Activated T-cell treated with anti-CD3 and anti-CD28 coated beads, Interleukin-2, amount 50 U/mL, for 24 hours (primary cell): ENCODE measurements around the gene ATP5PO.

Source experiments
- DNase-seq: peaks from one replicate; pipeline ENCODE4 v3.0.0-alpha.2; 2020
- H3K27ac Mint-ChIP-seq: 2 replicates; pipeline ENCODE4 v1.8.0; 2020; ENCODE audit warnings: mild to moderate bottlenecking, mixed read lengths
- H3K27me3 Mint-ChIP-seq: 2 replicates; pipeline ENCODE4 v1.8.0; 2020; ENCODE audit warnings: mixed read lengths
- H3K36me3 Mint-ChIP-seq: 2 replicates; pipeline ENCODE4 v1.8.0; 2020; ENCODE audit warnings: low read depth, mixed read lengths
- H3K4me1 Mint-ChIP-seq: 2 replicates; pipeline ENCODE4 v1.8.0; 2020; ENCODE audit warnings: low read depth, mixed read lengths
- H3K4me3 Mint-ChIP-seq: 2 replicates; pipeline ENCODE4 v1.8.0; 2020; ENCODE audit warnings: mild to moderate bottlenecking, moderate library complexity, mixed read lengths
- H3K9me3 Mint-ChIP-seq: 2 replicates; pipeline ENCODE4 v1.8.0; 2020; ENCODE audit warnings: mixed read lengths

Gene ATP5PO

DNA sequence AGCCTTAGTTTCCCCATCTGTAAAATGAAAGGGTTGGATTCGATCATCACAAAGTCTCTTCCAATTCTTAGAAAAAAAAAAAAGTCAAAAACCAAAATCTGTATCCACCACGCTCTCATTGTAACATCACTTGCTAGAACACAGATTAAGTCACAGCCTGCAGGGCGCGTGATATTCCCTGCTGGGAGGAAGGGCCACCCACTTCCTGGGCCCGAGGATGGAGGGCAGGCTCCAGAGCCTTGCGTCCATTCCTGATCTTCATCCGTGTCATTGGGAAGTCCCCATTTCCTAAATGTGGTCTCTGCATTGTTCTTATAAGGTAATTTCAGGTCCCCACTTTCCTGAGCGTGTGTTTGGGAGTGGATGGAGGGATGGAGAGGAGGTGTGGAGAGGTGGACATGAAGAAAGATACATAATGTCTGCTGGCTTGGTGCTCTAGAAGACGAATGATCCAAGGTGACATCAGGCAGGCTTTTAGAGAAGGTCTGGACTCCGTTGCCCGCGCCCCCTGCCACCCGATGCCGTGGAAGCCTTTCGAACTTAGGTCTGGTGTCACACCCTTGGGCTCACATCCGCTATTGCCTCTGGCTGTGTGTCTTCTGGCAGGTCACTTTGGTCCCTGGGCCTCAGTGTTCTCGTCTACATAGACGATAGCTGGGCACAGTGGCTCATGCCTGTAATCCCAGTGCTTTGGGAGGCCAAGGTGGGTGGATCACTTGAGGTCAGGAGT is 56.1 kb downstream of the ATP5PO start:
- H3K27ac Mint-ChIP-seq = no peak overlapping the region
- no peak overlapping the region for H3K4me3 Mint-ChIP-seq
- no peak for DNase-seq
- H3K27me3 Mint-ChIP-seq = no peaks in the 10 kb centered on the region
- no peaks in the 10 kb centered on the region for H3K9me3 Mint-ChIP-seq
- H3K36me3 Mint-ChIP-seq = no peaks in the 10 kb centered on the region
- H3K4me1 Mint-ChIP-seq = no peaks in the 10 kb centered on the region

DNA sequence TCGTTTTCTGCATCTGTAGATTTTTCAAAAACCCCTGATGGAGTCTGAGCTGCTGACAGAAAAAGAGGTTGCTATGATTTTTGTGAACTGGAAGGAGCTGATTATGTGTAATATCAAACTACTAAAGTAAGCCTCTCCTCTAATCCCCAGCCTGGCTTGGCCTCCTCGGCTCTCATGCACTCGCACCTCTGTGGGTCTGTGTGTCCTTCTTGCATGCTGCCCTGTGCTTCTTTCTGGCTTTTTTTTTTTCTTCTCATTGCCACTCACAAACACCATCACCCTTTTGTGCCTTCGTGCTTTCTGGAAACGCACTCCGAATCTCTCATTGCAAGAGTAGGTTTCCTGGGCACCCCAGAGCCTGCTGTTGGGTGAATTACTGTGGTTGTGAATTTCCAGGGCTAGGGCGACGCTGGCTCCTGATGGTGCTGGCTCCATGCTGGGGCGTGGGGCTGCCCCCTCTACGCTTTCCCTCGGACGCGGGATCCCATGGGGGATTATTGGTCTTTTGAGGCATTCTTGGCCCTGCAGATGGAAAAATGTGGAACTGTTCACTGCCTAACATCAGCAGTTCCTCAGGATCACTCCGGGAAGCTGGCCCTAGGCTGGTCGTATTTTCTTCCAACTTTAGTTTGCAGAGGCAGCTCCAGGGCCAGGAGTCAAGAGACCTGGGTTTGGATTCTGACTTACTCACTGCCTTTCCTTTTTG is 56.8 kb downstream of the ATP5PO start:
- Mint-ChIP-seq H3K27me3 (no peaks in the 10 kb centered on the region), H3K36me3 (no peaks in the 10 kb centered on the region), H3K4me3 (no peak overlapping the region)

DNA sequence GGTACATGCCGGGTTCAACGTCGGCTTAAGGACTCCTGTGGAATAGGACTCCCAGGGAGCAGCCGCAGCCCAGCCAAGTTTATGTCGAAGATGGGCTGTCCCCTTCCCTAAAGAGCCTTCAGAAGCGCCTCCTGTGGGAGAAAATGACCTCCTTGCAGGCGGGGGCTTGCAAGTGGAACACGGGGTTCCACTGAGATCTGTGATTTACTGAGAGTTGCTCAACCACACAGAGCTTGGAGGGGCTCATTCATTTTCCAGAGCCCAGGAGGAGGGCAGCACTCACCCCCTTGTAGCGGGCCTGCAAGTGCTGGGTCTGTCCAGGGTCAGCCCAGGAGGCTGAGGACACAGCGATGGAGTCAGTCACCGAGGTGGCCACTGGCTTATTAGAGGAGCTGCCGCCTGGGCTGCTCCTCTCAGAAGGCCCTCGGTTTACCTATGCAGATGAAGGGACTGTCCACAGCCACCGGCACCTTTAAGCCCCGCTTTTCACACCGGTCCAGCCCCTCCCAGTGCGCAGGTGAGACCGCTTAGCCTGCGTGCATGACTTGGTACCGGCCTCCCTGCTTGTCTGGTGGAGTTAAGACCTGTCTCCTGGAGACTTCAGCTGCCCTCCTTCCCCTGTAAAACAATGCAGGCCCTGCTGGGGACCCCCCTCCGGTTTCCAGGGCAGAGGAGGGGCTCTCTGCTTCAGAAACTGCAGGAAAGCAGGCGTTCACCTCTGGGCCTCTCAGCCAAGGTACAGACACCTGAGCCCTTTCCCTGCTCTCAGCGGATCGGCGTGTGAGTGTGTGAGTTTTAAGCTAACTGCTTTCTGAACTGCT is 57.5 kb downstream of the ATP5PO start:
- H3K4me3 Mint-ChIP-seq = no peak overlapping the region
- no peaks in the 10 kb centered on the region for H3K27me3 Mint-ChIP-seq
- H3K27ac Mint-ChIP-seq = no peak overlapping the region
- no peaks in the 10 kb centered on the region for H3K9me3 Mint-ChIP-seq
- no peak for DNase-seq
- no peaks in the 10 kb centered on the region for H3K36me3 Mint-ChIP-seq
- no peaks in the 10 kb centered on the region for H3K4me1 Mint-ChIP-seq

More for the DNA sequence above, 56.8 kb downstream of the ATP5PO start:
- no peaks in the 10 kb centered on the region for H3K9me3 Mint-ChIP-seq
- no peaks in the 10 kb centered on the region for H3K4me1 Mint-ChIP-seq
- no peak for DNase-seq
- H3K27ac Mint-ChIP-seq = no peak overlapping the region

DNA sequence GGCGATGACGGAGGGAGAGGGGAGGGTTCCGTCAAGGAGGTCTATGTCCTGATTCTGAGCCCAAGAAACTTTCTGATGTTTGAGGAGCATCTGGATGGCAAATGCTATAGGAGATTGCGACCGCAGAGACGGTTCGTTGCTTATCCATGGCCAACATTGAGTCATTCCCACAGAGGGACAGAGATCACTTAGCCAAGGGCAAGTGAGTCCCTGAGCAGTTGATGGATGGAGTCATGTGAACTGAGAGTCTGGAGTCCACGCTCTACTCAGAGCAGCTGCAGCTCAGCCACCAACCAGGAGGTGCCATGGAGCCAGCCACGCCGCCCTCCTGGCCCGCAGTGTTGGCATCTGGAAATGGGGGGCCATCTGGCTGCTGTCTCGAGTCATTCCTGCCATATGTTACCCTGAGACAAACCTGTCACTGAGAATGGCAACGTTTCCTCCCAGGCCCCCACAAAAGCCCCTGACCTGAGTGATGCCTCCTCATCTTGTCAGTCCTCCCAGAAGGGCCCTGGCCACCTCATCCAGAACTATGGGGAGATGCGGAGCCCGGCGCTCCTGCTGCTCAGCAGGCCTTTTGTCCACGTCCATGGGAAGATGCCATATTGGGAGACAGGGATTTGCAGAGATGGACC is 58.6 kb downstream of the ATP5PO start:
- Mint-ChIP-seq H3K27me3 (no peaks in the 10 kb centered on the region), H3K4me1 (no peaks in the 10 kb centered on the region), H3K36me3 (no peaks in the 10 kb centered on the region), H3K4me3 (no peak overlapping the region), H3K9me3 (no peaks in the 10 kb centered on the region), H3K27ac (no peak overlapping the region)
- DNase-seq = no peak

DNA sequence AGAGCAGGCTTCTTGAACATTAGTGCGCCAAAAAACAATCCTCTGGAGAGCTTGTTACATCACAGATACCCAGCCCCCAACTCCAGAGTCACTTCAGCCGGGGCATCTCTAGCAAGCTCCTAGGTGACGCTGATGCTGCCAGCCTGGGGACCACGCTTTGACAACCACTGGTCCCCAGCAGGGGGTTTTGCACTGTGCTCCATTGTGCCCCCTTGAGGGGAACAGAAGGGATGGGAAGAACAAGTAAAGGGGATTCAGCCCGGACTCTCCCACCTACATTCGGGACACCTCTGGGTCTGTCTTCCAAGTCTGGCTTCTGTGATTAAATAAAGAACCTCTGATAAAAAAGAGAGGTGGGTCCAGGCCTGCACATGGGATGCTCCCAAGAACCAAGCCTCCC is 60.4 kb downstream of the ATP5PO start:
- H3K36me3 Mint-ChIP-seq = no peaks in the 10 kb centered on the region
- H3K9me3 Mint-ChIP-seq = no peaks in the 10 kb centered on the region
- no peak overlapping the region for H3K4me3 Mint-ChIP-seq
- H3K27ac Mint-ChIP-seq = no peak overlapping the region
- no peaks in the 10 kb centered on the region for H3K27me3 Mint-ChIP-seq
- no peak for DNase-seq
- H3K4me1 Mint-ChIP-seq = no peaks in the 10 kb centered on the region

DNA sequence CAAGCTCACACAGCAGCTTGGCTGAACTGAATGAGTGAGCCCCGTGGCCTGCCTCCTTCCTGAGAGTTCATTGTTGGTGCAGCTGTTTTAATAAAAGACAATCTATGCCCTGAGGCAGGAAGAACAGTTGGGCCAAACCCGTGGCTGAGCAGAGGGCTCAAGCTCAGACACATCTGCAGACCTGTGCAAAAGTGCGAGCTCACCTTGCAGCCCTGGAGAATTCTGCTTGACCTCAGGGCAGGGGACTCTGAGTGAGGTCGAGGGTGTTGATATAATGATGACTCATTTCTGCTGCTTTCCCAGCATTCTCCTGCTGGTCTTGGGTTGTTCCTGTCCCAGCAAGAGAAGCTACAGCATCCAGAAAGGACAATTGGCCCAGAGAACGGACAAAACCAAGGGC is 61.0 kb downstream of the ATP5PO start:
- Mint-ChIP-seq H3K27me3 (no peaks in the 10 kb centered on the region), H3K36me3 (no peaks in the 10 kb centered on the region), H3K4me1 (no peaks in the 10 kb centered on the region), H3K9me3 (no peaks in the 10 kb centered on the region), H3K27ac (no peak overlapping the region), H3K4me3 (no peak overlapping the region)
- no peak for DNase-seq
